H1 (cell line): ENCODE results near the gene SLC24A4. TPM values are rescaled to one million over a fixed set of nuclear protein-coding genes. Genes with fewer than 3 reads are reported as not detected.

Source experiments
- CTCF ChIA-PET: fragments of 300-600 bp; sonication (Branson Sonifier 250); formaldehyde crosslinking; loops from one replicate; lab custom pipeline; 2021; ENCODE audit not compliant: partially characterized antibody; lab: Charles Lee
- POLR2A ChIA-PET: fragments of 300-600 bp; sonication (Branson Sonifier 250); formaldehyde crosslinking; loops from one replicate; lab custom pipeline; 2021; ENCODE audit warnings: inconsistent platforms; ENCODE audit not compliant: partially characterized antibody; lab: Charles Lee
- DNase-seq, 2 experiments: peaks; one replicate each; pipeline versions ENCODE4 v3.0.0 to v3.0.0-alpha.2; 2010 to 2022; ENCODE audit warnings: low spot score in 2 of 2, low read depth in 1 of 2, mixed read lengths in 1 of 2
- FAIRE-seq: peaks from 2 replicates; lab custom pipeline; 2011; peaks lifted over from hg19 to GRCh38; lab: Jason Lieb, UNC
- H2AFZ ChIP-seq: 2 replicates; pipeline ENCODE4 v1.8.1; 2012; ENCODE audit warnings: low read length, inconsistent platforms
- H2AK5ac ChIP-seq: 2 replicates; pipeline ENCODE4 v1.6.1; 2013; ENCODE audit warnings: low read depth, low read length
- H2BK120ac ChIP-seq: replicated peaks from 2 replicates; pipeline ENCODE3; 2013; ENCODE audit warnings: low read depth, low read length, inconsistent platforms
- H2BK12ac ChIP-seq: 2 replicates; pipeline ENCODE4 v1.6.1; 2013; ENCODE audit warnings: low read depth, low read length
- H2BK15ac ChIP-seq: 2 replicates; pipeline ENCODE4 v1.6.1; 2013; ENCODE audit warnings: low read length
- H2BK20ac ChIP-seq: 2 replicates; pipeline ENCODE4 v1.6.1; 2013; ENCODE audit warnings: low read length
- H2BK5ac ChIP-seq: 2 replicates; pipeline ENCODE4 v1.6.1; 2013; ENCODE audit warnings: low read depth, low read length
- H3K14ac ChIP-seq: 2 replicates; pipeline ENCODE4 v1.6.1; 2013; ENCODE audit warnings: inconsistent platforms; ENCODE audit not compliant: insufficient read length
- H3K18ac ChIP-seq: 2 replicates; pipeline ENCODE4 v1.6.1; 2013; ENCODE audit warnings: low read length; ENCODE audit errors: extremely low read depth
- H3K23ac ChIP-seq: 2 replicates; pipeline ENCODE4 v1.6.1; 2013; ENCODE audit warnings: inconsistent platforms; ENCODE audit not compliant: insufficient read length
- H3K23me2 ChIP-seq: 2 replicates; pipeline ENCODE4 v1.6.1; 2013; ENCODE audit warnings: low read depth, low read length
- H3K27ac ChIP-seq: 2 replicates; pipeline ENCODE4 v1.6.1; 2011; ENCODE audit warnings: low read depth, low read length, inconsistent platforms
- H3K27me3 ChIP-seq, 4 experiments: replicated peaks in 1 of 4; 1 replicate in 1 of 4; 2 replicates in 3 of 4; pipeline versions ENCODE4 v1.6.1 to v1.8.1; 2011 to 2013; ENCODE audit warnings: low read length in 3 of 4, mild to moderate bottlenecking in 3 of 4, inconsistent platforms in 2 of 4, mixed read lengths in 2 of 4, moderate library complexity in 1 of 4; ENCODE audit not compliant: control insufficient read depth in 3 of 4, insufficient read depth in 3 of 4; ENCODE audit errors: extremely low read depth in 1 of 4
- H3K36me3 ChIP-seq, 4 experiments: 2 replicates each; pipeline versions ENCODE4 v1.6.1 to v1.8.1; 2011 to 2013; ENCODE audit warnings: mild to moderate bottlenecking in 4 of 4, low read length in 3 of 4, moderate library complexity in 2 of 4, control low read depth in 1 of 4, inconsistent platforms in 1 of 4; ENCODE audit not compliant: insufficient read depth in 4 of 4, control insufficient read depth in 2 of 4
- H3K4ac ChIP-seq: replicated peaks from 2 replicates; pipeline ENCODE3; 2013; ENCODE audit warnings: low read length, low read depth, mixed read lengths, inconsistent platforms; ENCODE audit not compliant: insufficient read length
- H3K4me1 ChIP-seq, 4 experiments: replicated peaks in 1 of 4; 1 replicate in 1 of 4; 2 replicates in 3 of 4; pipeline versions ENCODE4 v1.6.1 to v1.8.1; 2011 to 2013; ENCODE audit warnings: low read length in 3 of 4, inconsistent platforms in 2 of 4, mixed read lengths in 1 of 4; ENCODE audit not compliant: insufficient read depth in 4 of 4, control insufficient read depth in 3 of 4
- H3K4me2 ChIP-seq, 2 experiments: 2 replicates each; pipeline versions ENCODE4 v1.6.1 to v1.8.1; 2011 to 2013; ENCODE audit warnings: low read depth in 2 of 2, low read length in 2 of 2, control low read depth in 1 of 2, inconsistent platforms in 1 of 2, mild to moderate bottlenecking in 1 of 2; ENCODE audit not compliant: insufficient read depth in 1 of 2
- H3K4me3 ChIP-seq, 4 experiments: fragments of 200-600, 300-600 bp in 1 of 4; sonication (generic), shearing (Covaris generic), sonication (Bioruptor Twin) in 1 of 4; 2 replicates each; pipeline versions ENCODE4 v1.5.1 to v1.8.1; 2011 to 2016; ENCODE audit warnings: low read length in 4 of 4, low read depth in 3 of 4, control low read depth in 2 of 4, inconsistent platforms in 2 of 4, mild to moderate bottlenecking in 2 of 4, mixed read lengths in 1 of 4, moderate library complexity in 1 of 4; ENCODE audit not compliant: insufficient read depth in 2 of 4; ENCODE audit errors: extremely low read depth in 1 of 4
- H3K56ac ChIP-seq: replicated peaks from 2 replicates; pipeline ENCODE3; 2013; ENCODE audit warnings: low read depth, mild to moderate bottlenecking, mixed read lengths, low read length, inconsistent platforms; ENCODE audit not compliant: insufficient read length
- H3K79me1 ChIP-seq: 2 replicates; pipeline ENCODE4 v1.6.1; 2013; ENCODE audit warnings: low read depth, low read length, control low read depth
- H3K79me2 ChIP-seq, 2 experiments: 2 replicates each; pipeline versions ENCODE4 v1.6.1 to v1.8.1; 2012 to 2013; ENCODE audit warnings: low read length in 2 of 2, mild to moderate bottlenecking in 2 of 2, inconsistent platforms in 1 of 2; ENCODE audit not compliant: insufficient read depth in 2 of 2, control insufficient read depth in 1 of 2
- H3K9ac ChIP-seq, 4 experiments: replicated peaks in 1 of 4; 1 replicate in 1 of 4; 2 replicates in 3 of 4; pipeline versions ENCODE4 v1.6.1 to v1.8.1; 2011 to 2013; ENCODE audit warnings: low read depth in 3 of 4, low read length in 3 of 4, control low read depth in 2 of 4, mild to moderate bottlenecking in 2 of 4, moderate library complexity in 2 of 4, inconsistent platforms in 1 of 4; ENCODE audit errors: extremely low read depth in 1 of 4
- H3K9me3 ChIP-seq, 2 experiments: 2 replicates each; pipeline versions ENCODE4 v1.6.1 to v1.8.1; 2012 to 2013; ENCODE audit warnings: mild to moderate bottlenecking in 2 of 2, moderate library complexity in 2 of 2, control low read depth in 1 of 2, inconsistent platforms in 1 of 2, low read depth in 1 of 2, low read length in 1 of 2, mixed read lengths in 1 of 2; ENCODE audit not compliant: insufficient read depth in 2 of 2
- H4K20me1 ChIP-seq, 2 experiments: replicated peaks in 1 of 2; 2 replicates each; pipeline versions ENCODE3 to v1.8.1; 2011 to 2013; ENCODE audit warnings: inconsistent platforms in 2 of 2, low read length in 2 of 2, mild to moderate bottlenecking in 1 of 2; ENCODE audit not compliant: insufficient read depth in 2 of 2, control insufficient read depth in 1 of 2
- H4K5ac ChIP-seq: 2 replicates; pipeline ENCODE4 v1.6.1; 2013; ENCODE audit warnings: low read length, low read depth, mixed read lengths, inconsistent platforms; ENCODE audit not compliant: insufficient read length
- H4K8ac ChIP-seq: 2 replicates; pipeline ENCODE4 v1.8.0; 2013; ENCODE audit warnings: mild to moderate bottlenecking, moderate library complexity, low read length, inconsistent platforms; ENCODE audit not compliant: insufficient read depth; ENCODE audit errors: extremely low read depth
- H4K91ac ChIP-seq: replicated peaks from 2 replicates; pipeline ENCODE3; 2013; ENCODE audit warnings: low read length, mixed read lengths, inconsistent platforms; ENCODE audit not compliant: insufficient read length
- CHD1 ChIP-seq: IDR thresholded peaks from 2 replicates; pipeline ENCODE4 v1.6.1; 2012; ENCODE audit warnings: low read depth, low read length, improper control_type of control experiment
- CREB1 ChIP-seq: IDR thresholded peaks from 2 replicates; pipeline ENCODE4 v1.6.1; 2012; ENCODE audit warnings: inconsistent platforms
- RFX5 ChIP-seq: IDR thresholded peaks from 2 replicates; pipeline ENCODE4 v1.6.1; 2011; ENCODE audit warnings: low read depth, low read length, improper control_type of control experiment, borderline replicate concordance
- WGBS, 2 experiments: shearing (Covaris generic) in 1 of 2; methylation state at CpG; one replicate each; pipeline versions ENCODE4 v1.1.6 to v1.1.7; 2013 to 2015; ENCODE audit warnings: low lambda C conversion rate in 2 of 2, mixed read lengths in 2 of 2, inconsistent platforms in 1 of 2, low coverage in 1 of 2, missing lambda C conversion rate in 1 of 2; ENCODE audit not compliant: insufficient replicate concordance in 2 of 2, insufficient coverage in 1 of 2, insufficient read length in 1 of 2; ENCODE audit errors: extremely low coverage in 1 of 2, missing lambda C conversion rate in 1 of 2; 5-methylcytosine and 5-hydroxymethylcytosine counted together
- polyA plus RNA-seq, 7 experiments: library from polyadenylated mRNA; depleted of rRNA in 3 of 7; stranded (reverse) in 5 of 7; unstranded in 2 of 7; fragments of >200 nt in 5 of 7; fragments of 200-250 nt in 2 of 7; gene quantifications; 1 replicate in 5 of 7; 2 replicates in 1 of 7; 4 replicates in 1 of 7; pipeline versions ENCODE4 v1.2.1 to v1.2.3, GENCODE V29; 2011 to 2013; ENCODE audit warnings: missing spikeins in 2 of 7, mixed read lengths in 2 of 7
- total RNA-seq: library from RNA; stranded (reverse); fragmentation: NEBNext Ultra II Directional; extraction: Animal tissue kit (Norgen Biotek cat#: 25700); gene quantifications from 2 replicates; pipeline ENCODE4 v1.2.1, GENCODE V29; 2021

Gene SLC24A4
- total and polyA plus RNA-seq, 2 of the 8 experiments (the other 6 are each of a cell fraction or from before 2014, with no cell fraction given), result 0.27 to 0.89 TPM

DNA sequence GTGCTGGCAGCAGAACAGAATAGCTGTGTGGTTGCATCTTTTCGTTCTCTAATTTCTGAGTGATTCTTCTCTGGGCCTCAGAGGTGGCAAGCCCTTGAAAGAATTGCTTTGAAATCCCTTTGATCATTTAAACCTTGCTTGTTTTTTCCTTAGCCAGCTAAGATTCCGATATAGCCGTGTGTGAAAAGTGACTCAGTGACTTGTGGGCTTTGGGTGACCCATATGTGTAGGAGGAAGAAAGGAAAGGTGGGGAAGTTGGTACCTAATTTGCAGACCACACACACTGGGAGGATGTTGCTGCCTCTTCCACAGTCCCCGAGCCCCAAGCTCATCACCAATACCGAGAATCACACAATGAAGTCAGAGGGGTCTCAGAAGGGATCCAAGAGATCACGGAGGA, 18.8 kb downstream of the SLC24A4 start:
- H3K56ac ChIP-seq, result no peak overlapping the region
- H4K5ac ChIP-seq, result no peak overlapping the region
- no peak for TF ChIP-seq CHD1
- TF ChIP-seq CREB1, result no peak
- no peak for TF ChIP-seq RFX5
- TF ChIP-seq, all 59 proteins: peak for 0
- FAIRE-seq (no peak), DNase-seq (no peak)
- Histone ChIP-seq H4K20me1 (no peaks in the 10 kb centered on the region), H3K18ac (no peak overlapping the region), H2BK12ac (no peak overlapping the region), H3K4me2 (no peak overlapping the region), H2BK120ac (no peak overlapping the region), H2AFZ (no peak overlapping the region), H2AK5ac (no peak overlapping the region), H3K79me1 (no peaks in the 10 kb centered on the region), H4K8ac (no peak overlapping the region), H2BK5ac (no peak overlapping the region), H3K4me1 (peaks cover 0 to 1% (median 0%) of the 10 kb centered on the region in 4 experiments; a peak in 1 of 7 replicates), H3K4ac (no peak overlapping the region), H2BK20ac (no peak overlapping the region), H3K27ac (no peak overlapping the region), H3K14ac (no peak overlapping the region), H3K23ac (no peak overlapping the region), H3K4me3 (no peak overlapping the region), H3K23me2 (no peaks in the 10 kb centered on the region), H2BK15ac (no peak overlapping the region), H4K91ac (no peak overlapping the region), H3K79me2 (no peaks in the 10 kb centered on the region), H3K9ac (no peak overlapping the region), H3K27me3 (no peaks in the 10 kb centered on the region), H3K9me3 (no peaks in the 10 kb centered on the region), H3K36me3 (no peaks in the 10 kb centered on the region)
- 95% methylated on average over 6 of the region's 6 CpGs; no CpG with 5 or more reads in 1 of the 2 experiments for WGBS, 2 experiments
- CTCF ChIA-PET, result interaction anchor here (0.7 to 6.4 kb wide), 7 partner anchors 10 to 183 kb away, joined by 3 to 59 read pairs (median 4); partner anchors contain the start of gene SLC24A4
- POLR2A ChIA-PET, result no interaction called here
